Omental fat pad (tissue), 4 donors: ENCODE results near the gene RTN4. TPM values are rescaled to one million over a fixed set of nuclear protein-coding genes. Genes with fewer than 3 reads are reported as not detected.

ENCODE experiments used
- ATAC-seq: fragments of 150-250 bp; one replicate; pipeline ENCODE4 v1.9.1; 2016; ENCODE audit warnings: mild to moderate bottlenecking, moderate library complexity; ENCODE audit not compliant: low FRiP score
- DNase-seq: peaks from one replicate; pipeline ENCODE4 v3.0.0-alpha.2; 2019; ENCODE audit warnings: low spot score
- CTCF ChIP-seq, 3 donors: fragments of 450-650 bp; IDR thresholded peaks; one replicate each; pipeline ENCODE4 v1.5.1; 2016 to 2017; ENCODE audit warnings: antibody characterized with exemption in 3 of 3, mild to moderate bottlenecking in 3 of 3, moderate library complexity in 2 of 3
- total RNA-seq, 4 donors: library from RNA; depleted of rRNA; stranded (reverse); fragments of >200 nt; gene quantifications; one replicate each; pipeline ENCODE4 v1.1.0, GENCODE V29; 2016

The RTN4 gene
- total RNA-seq, 4 donors from 2014 or later = 308 to 566 (median 400) TPM

GRCh38 chr2:54940723-54941122 is 109.5 kb downstream of the RTN4 start:
- DNase-seq (no peak), ATAC-seq (no peak)
- no peak for TF ChIP-seq CTCF (IDR thresholded peaks at IDR 0.05)

DNA sequence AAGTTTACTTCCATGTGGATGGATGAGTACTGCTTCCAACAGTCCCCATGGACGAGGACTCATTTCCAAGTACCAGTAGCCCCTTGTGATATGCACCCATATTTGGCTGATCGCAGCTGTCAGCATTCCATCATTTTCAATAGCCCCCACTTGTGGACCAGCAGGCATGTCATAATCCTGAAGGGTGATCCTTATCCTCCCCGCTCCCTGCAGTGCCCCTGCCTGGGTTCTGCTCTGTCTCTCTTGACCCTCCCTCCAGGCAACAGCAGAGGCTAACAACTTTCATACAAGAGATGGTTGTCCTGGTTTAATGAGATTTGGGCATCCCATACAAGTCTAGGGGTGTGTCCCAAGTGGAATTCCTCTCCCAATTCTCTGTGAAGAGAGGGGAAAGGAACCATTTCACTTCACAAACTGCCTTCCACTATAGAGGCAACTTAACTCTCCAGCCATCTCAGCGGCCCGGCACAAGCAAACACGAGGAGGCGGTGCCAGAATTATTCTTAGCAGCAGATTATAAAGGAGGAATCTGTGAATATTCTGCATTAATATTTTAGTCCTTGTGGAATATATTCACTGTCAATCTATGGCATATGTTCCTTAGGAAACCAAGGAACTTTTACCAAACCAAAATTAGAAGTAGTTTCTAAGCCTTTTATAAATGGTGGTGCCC is 110.7 kb downstream of the RTN4 start:
- TF ChIP-seq CTCF (IDR thresholded peaks at IDR 0.05) = no peak
- DNase-seq = no peak
- ATAC-seq = no peak

GRCh38 chr2:54936766-54937165 is 113.5 kb downstream of the RTN4 start:
- ATAC-seq (no peak), DNase-seq (no peak)
- TF ChIP-seq CTCF (IDR thresholded peaks at IDR 0.05) = no peak

DNA sequence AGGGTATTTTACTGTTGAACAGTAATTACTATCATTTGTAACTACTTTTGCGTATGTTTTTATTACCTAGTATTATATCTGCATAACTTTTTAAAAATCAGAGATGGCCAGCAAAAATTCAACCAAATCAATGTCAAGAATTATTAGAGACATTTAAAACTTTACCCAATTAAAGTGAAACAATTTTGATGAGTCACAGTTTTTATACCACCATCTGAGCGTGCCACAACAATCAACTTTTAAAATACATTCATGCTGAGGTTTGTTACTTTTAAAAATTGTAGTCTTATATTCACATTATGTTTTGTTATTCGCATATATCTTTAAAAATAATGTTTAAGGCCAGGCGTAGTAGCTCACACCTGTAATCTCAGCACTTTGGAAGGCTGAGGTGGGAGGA is 114.9 kb downstream of the RTN4 start:
- ATAC-seq (no peak), DNase-seq (no peak)
- TF ChIP-seq CTCF (IDR thresholded peaks at IDR 0.05) = no peak

- no peak for TF ChIP-seq CTCF (IDR thresholded peaks at IDR 0.05)
- DNase-seq = no peak
- ATAC-seq = no peak
Measured at GRCh38 chr2:54931473-54931872, 118.8 kb downstream of the RTN4 start.

DNA sequence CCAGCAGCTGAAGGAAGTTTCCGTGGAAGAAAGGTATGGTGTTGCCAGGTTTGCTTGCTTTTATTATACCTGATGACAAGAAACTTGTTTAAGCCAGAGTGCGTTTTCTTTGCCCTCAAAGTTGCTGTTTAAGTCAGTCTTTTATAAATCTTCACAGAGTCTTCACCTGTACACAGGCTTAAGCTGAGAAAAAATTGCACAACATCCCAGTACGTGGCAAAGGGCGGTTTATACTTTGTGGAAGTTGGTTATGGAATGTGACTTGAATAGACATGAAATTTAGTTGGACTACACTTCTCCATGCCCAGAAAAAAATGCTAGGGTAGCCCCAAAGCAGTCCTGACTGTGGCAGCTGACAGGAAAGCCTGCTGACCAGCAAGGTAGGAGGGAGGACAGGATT is 121.5 kb downstream of the RTN4 start:
- DNase-seq (no peak), ATAC-seq (no peak)
- TF ChIP-seq CTCF (IDR thresholded peaks at IDR 0.05) = no peak
